Body of pancreas (tissue), 4 donors: ENCODE data around the gene KRTAP10-2. TPM values are rescaled to one million over a fixed set of nuclear protein-coding genes. Genes with fewer than 3 reads are reported as not detected.

ENCODE experiments used
- ATAC-seq: fragments of 150-250 bp; one replicate; pipeline ENCODE4 v1.9.1; 2016
- DNase-seq, 4 donors: peaks; one replicate each; pipeline ENCODE4 v3.0.0-alpha.2; 2019
- H3K27ac ChIP-seq, 4 donors: fragments of 200-600 bp; sonication (generic); 1 replicate in 3 of 4; 2 replicates in 1 of 4; pipeline versions ENCODE4 v1.5.1 to v1.6.1; 2016 to 2019; ENCODE audit warnings: mild to moderate bottlenecking in 1 of 4, mixed read lengths in 1 of 4, moderate library complexity in 1 of 4
- H3K27me3 ChIP-seq, 2 donors: fragments of 200-600 bp; sonication (generic); one replicate each; pipeline ENCODE4 v1.6.0; 2016; ENCODE audit warnings: mild to moderate bottlenecking in 1 of 2
- H3K36me3 ChIP-seq, 2 donors: fragments of 200-600 bp; sonication (generic); replicated peaks in 1 of 2; 2 replicates each; pipeline ENCODE4 v1.5.1; 2016; ENCODE audit warnings: low read depth in 2 of 2; ENCODE audit not compliant: insufficient read depth in 1 of 2
- H3K4me1 ChIP-seq: fragments of 200-600 bp; sonication (generic); one replicate; pipeline ENCODE4 v1.6.0; 2016
- H3K4me3 ChIP-seq, 2 donors: fragments of 200-600 bp; sonication (generic); 1 replicate in 1 of 2; 2 replicates in 1 of 2; pipeline ENCODE4 v1.5.1; 2016 to 2019
- H3K9me3 ChIP-seq, 3 donors: fragments of 200-600 bp; sonication (generic); 1 replicate in 2 of 3; 2 replicates in 1 of 3; pipeline ENCODE4 v1.5.1; 2016
- POLR2A ChIP-seq, 3 donors: fragments of 450-650 bp; IDR thresholded peaks; one replicate each; pipeline ENCODE4 v1.6.1; 2016; ENCODE audit warnings: antibody characterized with exemption in 3 of 3, mild to moderate bottlenecking in 2 of 3
- WGBS, 2 donors: methylation state at CpG; one replicate each; pipeline ENCODE4 v1.1.5; 2017; 5-methylcytosine and 5-hydroxymethylcytosine counted together
- intact Hi-C: fragments of 100-400 bp; cut with DNase I; formaldehyde crosslinking; loops from one replicate; pipeline ENCODE4 v1.15.1; 2023
- total RNA-seq, 2 donors: library from RNA; depleted of rRNA; stranded (reverse); fragments of >200 nt; gene quantifications; one replicate each; pipeline ENCODE4 v1.1.0, GENCODE V29; 2016
- TF ChIP-seq, protein P1 (sequence below), 7 experiments: fragments of 450-650 bp in 4 of 7; fragments of 200-600 bp in 3 of 7; sonication (generic) in 3 of 7; IDR thresholded peaks; one replicate each; pipeline ENCODE4 v1.5.1; 2016 to 2019; ENCODE audit warnings: antibody characterized with exemption in 7 of 7

Gene KRTAP10-2
- total RNA-seq, 2 donors from 2014 or later: not detected

GRCh38 chr21:44549525-44550211, 1.6 kb downstream of the KRTAP10-2 start:
- DNase-seq (no peak), ATAC-seq (no peak)
- Histone ChIP-seq H3K27ac (no peak overlapping the region), H3K4me3 (no peak overlapping the region), H3K27me3 (peaks cover 0 to 3% of the 10 kb centered on the region in 2 donors), H3K36me3 (no peaks in the 10 kb centered on the region), H3K9me3 (peaks cover 0 to 5% (median 0%) of the 10 kb centered on the region in 3 donors), H3K4me1 (no peaks in the 10 kb centered on the region)
- intact Hi-C loops: no loop called here
- no peak for TF ChIP-seq POLR2A (IDR thresholded peaks at IDR 0.05)
- TF ChIP-seq, protein P1, sequence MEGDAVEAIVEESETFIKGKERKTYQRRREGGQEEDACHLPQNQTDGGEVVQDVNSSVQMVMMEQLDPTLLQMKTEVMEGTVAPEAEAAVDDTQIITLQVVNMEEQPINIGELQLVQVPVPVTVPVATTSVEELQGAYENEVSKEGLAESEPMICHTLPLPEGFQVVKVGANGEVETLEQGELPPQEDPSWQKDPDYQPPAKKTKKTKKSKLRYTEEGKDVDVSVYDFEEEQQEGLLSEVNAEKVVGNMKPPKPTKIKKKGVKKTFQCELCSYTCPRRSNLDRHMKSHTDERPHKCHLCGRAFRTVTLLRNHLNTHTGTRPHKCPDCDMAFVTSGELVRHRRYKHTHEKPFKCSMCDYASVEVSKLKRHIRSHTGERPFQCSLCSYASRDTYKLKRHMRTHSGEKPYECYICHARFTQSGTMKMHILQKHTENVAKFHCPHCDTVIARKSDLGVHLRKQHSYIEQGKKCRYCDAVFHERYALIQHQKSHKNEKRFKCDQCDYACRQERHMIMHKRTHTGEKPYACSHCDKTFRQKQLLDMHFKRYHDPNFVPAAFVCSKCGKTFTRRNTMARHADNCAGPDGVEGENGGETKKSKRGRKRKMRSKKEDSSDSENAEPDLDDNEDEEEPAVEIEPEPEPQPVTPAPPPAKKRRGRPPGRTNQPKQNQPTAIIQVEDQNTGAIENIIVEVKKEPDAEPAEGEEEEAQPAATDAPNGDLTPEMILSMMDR (IDR thresholded peaks at IDR 0.05): no peak
- WGBS, 2 donors: 54 to 57% methylated on average over 10 to 25 of the region's 25 CpGs

GRCh38 chr21:44548922-44549321, 2.4 kb downstream of the KRTAP10-2 start:
- Histone ChIP-seq H3K4me3 (no peak overlapping the region), H3K36me3 (no peaks in the 10 kb centered on the region), H3K9me3 (peaks cover 0 to 5% (median 0%) of the 10 kb centered on the region in 3 donors), H3K27me3 (peaks cover 0 to 3% of the 10 kb centered on the region in 2 donors), H3K4me1 (no peaks in the 10 kb centered on the region), H3K27ac (no peak overlapping the region)
- no peak for TF ChIP-seq POLR2A (IDR thresholded peaks at IDR 0.05)
- TF ChIP-seq, protein P1 (IDR thresholded peaks at IDR 0.05): no peak
- no peak for DNase-seq
- 18 to 21% methylated on average over 14 of the region's 14 CpGs for WGBS, 2 donors
- intact Hi-C loops: no loop called here
- ATAC-seq: no peak

DNA sequence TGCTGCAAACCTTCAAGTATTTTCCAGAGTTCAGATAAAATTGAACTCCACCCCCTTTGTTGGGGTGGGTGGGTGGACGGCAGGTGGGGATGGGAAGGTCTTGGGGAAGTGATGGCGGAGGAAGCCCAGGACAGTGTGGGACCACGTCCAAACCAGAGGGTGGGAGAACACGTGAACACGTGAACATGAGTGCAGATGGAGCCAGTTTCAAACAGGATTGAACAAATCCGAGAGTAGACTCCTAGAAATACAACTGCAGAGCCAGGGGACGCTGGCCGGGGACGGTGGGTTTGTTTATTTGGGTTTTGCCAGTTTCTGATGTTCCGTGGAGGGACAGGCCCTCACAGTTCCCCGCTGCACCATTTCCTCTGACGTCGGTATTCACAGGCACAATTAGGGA, 2.9 kb downstream of the KRTAP10-2 start:
- DNase-seq (no peak), ATAC-seq (no peak)
- Histone ChIP-seq H3K9me3 (peaks cover 0 to 5% (median 0%) of the 10 kb centered on the region in 3 donors), H3K27me3 (peaks cover 0 to 3% of the 10 kb centered on the region in 2 donors), H3K4me1 (no peaks in the 10 kb centered on the region), H3K27ac (no peak overlapping the region), H3K36me3 (no peaks in the 10 kb centered on the region), H3K4me3 (no peak overlapping the region)
- 39 to 50% methylated on average over 13 of the region's 13 CpGs for WGBS, 2 donors
- TF ChIP-seq, protein P1 (IDR thresholded peaks at IDR 0.05): no peak
- no peak for TF ChIP-seq POLR2A (IDR thresholded peaks at IDR 0.05)
- intact Hi-C loops: no loop called here

- intact Hi-C loops: no loop called here
- H3K27me3 ChIP-seq: peaks cover 0 to 3% of the 10 kb centered on the region in 2 donors
- no peaks in the 10 kb centered on the region for H3K36me3 ChIP-seq
- no peak for DNase-seq
- peaks cover 0 to 5% (median 0%) of the 10 kb centered on the region in 3 donors for H3K9me3 ChIP-seq
- no peak for TF ChIP-seq POLR2A (IDR thresholded peaks at IDR 0.05)
- TF ChIP-seq, protein P1 (IDR thresholded peaks at IDR 0.05): no peak
- H3K4me1 ChIP-seq: no peaks in the 10 kb centered on the region
- no peak overlapping the region for H3K27ac ChIP-seq
- no peak for ATAC-seq
- no peak overlapping the region for H3K4me3 ChIP-seq
- WGBS, 2 donors: 35 to 46% methylated on average over 5 of the region's 5 CpGs
Observed at GRCh38 chr21:44547656-44548331, 3.5 kb downstream of the KRTAP10-2 start.
